GDM1 (cell line): ENCODE results near the gene KRTAP10-4.
"Not testable (repeated sequence)": the region's sequence is repeated elsewhere in the genome, so short reads cannot be mapped to it uniquely, and the experiment has no call there.

ENCODE experiments used
- DNase-seq: peaks from one replicate; lab custom pipeline; 2025; lab: John Stamatoyannopoulos, UW

KRTAP10-4 gene

DNA sequence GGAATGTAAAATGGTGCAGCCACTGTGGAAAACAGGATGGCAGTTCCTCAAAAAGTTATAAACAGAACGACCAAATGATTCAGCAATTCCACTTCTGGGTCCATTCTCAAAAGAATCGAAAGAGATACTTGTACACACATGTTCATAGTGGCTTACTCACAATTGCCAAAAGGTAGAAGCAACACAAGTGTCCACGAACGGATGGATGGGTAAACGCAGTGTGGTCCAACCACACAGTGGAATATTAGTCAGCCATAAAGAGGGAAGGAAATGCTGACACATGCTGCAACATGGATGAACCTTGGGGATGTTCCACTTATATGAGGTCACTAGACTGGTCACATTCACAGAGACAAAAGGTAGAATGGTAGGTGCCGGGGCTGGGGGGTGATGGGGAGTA, 38.8 kb upstream of the KRTAP10-4 start:
- DNase-seq: no peak

DNA sequence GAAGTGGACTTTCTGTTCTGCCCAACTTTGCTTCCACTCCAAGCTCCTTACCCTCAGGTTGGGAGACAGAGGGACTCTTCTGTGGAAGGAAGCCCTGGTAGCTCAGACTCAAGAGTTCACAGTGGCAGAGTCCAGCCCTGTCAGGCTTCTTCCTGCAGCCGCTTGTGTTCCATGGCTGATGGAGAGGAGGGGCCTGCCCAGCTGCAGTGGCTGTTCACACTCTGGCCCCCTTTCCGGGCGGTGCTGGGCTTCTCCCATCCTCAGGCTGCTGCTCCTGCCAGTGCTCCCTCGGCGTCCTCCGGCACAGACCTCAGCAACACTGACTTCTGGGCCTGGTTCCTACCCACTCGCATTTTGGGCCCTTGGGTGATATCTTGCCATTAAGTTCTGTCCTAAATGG, 37.6 kb upstream of the KRTAP10-4 start:
- no peak for DNase-seq

DNA sequence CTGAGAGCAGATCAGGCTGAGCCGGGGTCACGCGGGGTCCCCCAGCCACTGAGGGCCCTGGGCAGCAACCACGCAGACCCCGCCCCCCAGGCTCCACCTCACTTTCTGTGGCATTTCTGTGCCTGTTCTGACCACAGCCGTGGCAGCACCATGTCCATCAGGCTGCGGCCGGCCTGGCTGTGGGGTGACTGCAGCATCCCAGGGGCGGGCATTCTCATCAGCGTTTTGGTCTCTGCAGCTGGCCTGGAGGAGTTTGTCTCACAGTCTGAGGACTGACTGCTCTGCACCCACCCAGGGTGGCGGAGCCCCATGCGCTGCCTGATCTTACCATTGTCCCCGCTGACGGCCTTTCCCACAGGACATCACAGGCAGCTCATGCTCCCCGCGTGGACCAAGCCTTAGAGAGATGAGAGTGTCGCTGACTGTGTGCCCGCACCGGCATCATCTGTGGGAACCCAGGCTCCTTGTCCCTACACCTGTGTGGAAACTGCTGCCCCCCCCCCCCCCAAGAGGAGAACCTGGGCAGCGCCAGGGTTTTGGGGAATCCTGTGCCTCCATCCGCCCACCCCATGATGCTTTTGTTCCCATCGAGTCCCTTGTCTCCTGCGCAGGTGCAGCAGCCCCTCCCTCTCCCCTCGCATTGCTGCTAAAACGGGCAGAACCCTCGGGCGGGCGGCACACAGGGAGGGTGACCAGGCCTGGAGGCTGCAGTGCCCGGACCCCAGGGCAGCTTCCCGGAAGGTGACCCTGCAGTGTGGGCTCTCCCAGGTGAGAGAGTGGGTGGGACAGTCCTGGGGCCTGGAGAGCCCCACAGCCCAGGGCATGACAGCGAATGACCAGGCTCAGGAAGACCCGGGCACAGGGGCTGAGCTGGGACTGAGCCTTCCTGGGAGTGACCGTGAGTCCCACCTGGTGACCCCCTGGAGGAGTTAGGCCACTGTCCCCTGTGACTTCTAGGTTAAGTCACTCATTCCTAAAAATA, 35.3 kb upstream of the KRTAP10-4 start:
- DNase-seq: no peak

DNA sequence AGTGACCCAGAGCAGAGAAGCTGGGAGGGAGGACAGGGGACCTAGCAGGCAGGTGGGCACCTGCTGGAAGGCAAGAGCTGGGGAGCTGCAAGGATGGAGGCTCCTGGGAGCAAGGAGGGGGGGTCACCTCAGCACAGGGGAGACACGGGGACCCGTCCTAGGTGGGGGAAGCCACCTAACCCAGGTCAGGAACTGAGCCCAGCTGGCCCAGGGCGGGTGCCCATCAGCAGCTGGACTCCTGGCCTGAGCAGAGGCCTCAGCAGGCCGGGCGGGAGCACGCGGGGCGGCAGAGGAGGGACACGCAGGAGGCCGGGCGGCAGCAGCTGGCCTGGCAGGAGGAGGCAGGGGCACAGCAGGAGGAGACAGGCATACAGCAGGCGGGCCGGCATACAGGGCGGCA, 34.5 kb upstream of the KRTAP10-4 start:
- DNase-seq: no peak

DNA sequence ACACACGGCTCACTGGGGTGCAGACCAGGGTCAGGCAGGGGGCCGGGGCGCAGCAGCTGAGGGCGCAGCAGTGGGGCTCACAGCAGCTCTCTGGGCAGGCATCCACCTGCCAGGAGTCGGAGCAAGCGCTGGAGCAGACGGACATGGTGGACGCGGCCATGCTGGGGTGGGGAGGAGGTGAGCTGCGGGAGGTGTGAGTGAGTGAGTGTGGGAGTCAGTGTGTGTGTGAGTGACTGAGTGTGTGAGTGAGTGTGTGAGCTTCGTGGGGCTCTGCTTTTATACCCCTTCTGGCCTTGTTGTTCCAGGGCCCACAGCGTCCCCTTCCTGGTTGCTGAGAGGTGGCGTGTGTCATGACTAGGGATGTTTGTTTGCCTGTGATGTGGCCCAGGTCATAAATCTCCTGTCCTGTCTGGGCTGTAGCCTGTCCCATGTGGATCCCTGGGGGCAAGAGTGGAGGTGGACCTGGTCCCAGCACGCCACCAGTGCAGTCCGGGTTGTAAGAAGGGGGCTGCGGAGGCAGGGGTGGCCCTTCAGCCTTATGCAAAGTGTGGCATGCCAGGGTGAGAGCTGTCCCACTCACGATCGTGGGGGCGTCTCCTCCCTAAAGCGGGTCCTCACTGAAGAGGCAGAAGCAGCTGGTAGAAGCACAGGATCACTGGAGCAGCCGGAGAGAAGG, 33.4 kb upstream of the KRTAP10-4 start, which contains the start of gene KRTAP10-1:
Gene KRTAP10-1, minus strand, starts transcription at position 205 of the 676 bp plus-strand sequence. Its CDS starts 45 bp downstream, at position 160.
- DNase-seq: no peak

DNA sequence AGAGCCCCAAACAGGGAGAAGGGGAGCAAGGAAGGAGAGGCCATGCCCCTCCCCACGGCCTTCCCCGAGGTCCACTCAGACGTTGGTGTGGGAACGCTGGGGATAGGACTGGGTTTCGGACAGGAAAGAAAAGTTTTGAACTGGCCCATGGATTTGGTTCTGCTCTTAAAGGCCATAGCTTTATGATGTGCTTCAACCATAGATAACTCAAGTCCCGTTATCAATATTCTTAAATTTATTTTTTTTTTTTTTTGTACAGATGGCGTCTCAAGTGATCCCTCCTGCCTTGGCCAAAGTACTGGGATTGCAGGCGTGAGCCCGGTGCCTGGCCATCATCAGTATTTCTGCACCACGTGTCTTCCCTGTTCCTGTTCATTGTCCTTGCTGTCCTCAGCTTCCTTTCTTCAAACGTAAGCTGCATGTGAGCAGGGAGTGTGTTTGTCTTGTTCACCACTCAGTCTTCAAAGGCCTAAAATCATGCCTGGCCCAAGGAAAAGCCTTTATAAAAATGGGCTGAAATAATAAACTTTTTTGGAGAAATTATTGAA, 32.7 kb upstream of the KRTAP10-4 start:
- no peak for DNase-seq

DNA sequence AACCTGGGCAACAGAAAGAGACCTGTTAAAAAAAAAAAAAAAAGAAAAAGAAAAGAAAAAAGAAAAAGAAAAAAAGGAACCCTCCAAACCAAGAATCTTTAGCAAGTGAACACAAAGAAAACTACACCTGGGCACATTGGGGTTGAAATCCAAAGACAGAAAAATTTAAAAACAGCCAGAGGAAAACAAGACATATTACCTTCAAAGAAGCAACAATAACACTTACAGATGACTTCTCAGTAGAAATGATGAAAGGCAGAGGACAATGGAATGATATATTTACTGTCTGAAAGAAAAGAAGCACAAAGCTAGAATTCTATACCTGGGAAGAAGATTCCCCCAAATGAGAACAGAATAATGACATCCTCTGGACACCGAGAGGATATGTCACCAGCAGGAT, 30.8 kb upstream of the KRTAP10-4 start:
- no peak for DNase-seq

DNA sequence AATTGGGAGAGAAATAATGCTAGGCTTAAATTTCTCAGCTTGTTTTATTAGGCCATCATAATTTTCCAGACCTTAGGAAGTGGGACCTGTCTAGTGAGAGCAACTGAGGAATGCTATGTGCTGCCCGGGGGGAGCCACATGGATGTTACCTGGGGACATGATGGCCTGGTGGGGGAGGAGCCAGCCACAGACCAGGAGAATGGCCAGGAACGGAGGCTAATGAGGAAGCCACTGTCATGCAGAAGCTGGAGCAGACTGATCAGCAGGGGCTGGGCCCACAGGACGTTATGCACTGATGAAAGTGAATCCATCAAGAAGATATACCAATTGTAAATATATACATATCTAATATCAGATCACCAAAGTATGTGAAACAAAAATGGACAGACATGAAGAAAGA, 29.0 kb upstream of the KRTAP10-4 start:
- no peak for DNase-seq

DNA sequence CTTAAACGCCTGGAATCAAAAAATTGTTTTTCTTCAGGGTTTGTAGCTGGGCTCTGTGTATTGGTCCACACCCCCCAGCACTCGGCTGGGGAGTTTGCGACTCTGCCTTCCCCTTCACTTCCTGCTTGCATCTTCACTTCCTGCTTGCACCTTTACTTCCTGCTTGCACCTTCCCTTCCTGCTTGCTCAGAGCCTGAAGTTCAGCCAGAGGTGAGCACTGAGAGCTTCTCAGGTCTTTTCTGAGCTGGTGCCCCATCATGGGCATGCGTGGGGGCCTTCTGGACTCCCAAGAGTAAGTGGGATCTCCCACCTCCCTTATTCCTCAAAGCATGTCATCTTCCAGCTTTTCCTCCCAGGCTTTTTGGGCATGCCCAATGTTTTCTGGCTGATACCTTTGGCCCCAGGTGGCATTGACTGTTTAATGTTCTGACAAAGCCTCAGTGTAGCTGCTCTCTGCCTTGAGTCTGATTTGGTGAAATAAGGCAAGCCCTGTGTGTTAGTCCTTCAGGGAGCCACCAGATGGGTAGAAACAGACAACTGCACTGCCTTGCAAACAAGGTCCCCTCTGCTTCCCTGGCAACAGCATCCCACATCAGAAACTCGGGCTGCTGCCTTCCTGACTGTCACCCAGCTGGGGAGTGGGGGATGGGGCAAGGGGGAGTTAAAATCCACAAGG, 25.7 kb upstream of the KRTAP10-4 start:
- DNase-seq: no peak

DNA sequence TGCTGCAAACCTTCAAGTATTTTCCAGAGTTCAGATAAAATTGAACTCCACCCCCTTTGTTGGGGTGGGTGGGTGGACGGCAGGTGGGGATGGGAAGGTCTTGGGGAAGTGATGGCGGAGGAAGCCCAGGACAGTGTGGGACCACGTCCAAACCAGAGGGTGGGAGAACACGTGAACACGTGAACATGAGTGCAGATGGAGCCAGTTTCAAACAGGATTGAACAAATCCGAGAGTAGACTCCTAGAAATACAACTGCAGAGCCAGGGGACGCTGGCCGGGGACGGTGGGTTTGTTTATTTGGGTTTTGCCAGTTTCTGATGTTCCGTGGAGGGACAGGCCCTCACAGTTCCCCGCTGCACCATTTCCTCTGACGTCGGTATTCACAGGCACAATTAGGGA, 25.1 kb upstream of the KRTAP10-4 start:
- no peak for DNase-seq

DNA sequence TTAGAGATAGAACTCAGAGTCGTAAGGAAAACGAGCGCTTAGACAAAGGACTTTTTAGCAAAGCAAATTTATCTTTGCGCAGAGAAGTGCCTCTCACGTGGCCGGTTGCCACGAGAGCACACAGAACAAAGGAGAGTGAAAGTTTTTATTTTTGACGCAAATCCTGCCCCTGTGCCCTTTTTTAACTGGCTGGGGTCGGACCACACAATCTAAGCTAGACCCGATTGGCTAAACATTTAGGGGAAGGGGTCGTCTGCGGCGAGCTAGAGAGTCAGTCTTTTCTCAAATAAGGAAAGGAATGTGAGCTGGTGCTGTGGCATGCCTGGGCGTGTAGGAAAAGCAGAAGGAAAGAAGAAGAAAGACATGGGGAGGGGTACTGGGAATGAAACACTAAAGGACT, 24.6 kb upstream of the KRTAP10-4 start:
- DNase-seq: no peak

DNA sequence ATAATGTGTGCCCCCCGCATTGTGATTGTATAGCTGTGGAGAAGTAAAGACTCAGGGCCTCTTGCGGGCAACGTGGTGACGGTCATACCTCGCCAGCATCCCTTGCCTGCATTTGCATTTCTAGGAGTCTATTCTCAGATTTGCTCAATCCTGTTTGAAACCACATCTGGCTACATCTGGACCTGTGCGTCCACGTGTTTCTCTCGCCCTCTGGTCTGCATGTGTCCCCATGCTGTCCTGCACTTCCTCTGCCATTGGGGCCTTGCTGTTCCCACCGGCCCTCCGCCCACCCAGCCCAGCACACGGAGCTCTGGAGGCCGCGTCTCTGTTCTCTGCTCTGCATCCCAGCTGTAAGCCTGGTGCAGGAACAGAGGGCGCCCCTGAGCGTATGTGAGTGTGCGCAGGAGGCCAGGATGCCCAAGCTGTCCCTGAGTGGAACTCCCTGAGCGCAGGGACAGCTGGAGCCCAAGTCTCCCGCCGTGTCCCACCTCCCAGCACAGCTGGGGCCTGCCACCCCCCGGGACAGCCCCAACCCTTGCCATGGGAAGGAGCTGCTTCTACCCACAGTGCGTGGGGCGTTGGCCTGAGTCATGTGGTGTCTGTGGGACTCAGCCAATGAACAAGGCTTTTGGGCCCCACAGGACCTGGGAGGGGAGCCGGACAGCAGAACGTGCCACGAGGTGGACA, 23.9 kb upstream of the KRTAP10-4 start:
- DNase-seq: no peak

DNA sequence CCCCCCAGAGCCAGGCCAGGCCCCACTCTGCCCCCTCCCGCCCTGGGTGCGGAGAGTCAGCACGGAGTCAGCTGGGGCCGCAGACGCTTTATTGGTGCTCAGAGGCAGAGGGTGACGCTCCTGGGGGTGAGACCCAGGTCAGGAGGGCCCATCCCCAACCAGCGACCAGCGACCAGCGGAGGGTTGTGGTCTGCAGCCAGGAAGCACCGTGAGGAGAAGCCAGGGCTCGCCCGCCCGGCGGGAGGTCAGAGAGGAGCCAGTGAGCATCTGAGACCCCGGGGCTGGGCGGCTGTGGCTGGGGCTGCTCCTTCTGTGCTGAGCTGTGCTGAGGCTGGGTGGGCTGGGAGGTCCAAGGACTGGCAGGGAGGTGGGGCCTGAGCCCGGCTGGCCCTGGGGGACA, 23.2 kb upstream of the KRTAP10-4 start:
- not testable (repeated sequence) for DNase-seq

DNA sequence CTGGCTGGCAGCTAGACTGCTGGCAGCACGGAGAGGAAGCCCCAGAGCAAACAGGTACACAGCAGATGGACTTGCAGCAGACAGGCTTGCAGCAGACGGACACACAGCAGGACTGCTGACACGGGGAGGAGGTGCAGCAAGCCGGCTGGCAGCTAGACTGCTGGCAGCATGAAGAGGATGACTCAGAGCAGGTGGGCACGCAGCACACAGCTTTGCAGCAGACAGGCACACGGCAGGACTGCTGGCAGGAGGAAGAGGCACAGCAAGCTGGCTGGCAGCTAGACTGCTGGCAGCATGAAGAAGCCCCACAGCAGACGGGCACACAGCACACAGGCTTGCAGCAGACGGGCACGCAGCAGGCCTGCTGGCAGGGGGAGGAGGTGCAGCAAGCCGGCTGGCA, 22.7 kb upstream of the KRTAP10-4 start:
- no peak for DNase-seq

DNA sequence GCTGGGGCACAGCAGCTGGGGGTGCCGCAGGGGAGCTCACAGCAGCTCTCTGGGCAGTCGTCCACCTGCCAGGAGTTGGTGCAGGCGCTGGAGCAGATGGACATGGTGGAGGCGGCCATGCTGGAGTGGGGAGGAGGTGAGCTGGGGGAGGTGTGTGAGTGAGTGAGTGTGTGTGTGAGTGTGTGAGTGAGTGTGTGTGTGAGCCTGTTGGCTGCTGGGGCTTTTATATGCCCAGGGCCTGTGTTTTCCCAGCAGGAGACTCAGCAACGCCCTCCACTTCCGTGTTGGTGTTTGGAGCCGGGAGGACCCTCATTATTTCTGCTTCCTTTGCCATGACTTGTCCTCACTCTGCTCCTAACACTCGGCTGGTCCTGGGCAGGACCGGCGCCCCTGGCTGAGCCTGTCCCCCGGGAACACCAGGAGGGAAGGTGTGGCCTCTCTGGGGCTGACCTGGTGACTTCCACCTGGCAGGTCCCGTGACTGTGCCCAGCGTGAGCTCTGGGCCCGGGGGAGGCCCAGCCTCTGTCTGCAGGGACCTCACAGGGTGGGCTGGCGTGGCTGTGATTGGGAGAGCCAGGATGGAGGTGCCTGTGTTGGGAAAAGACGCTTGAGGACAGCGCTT, 22.1 kb upstream of the KRTAP10-4 start, which contains the start of gene KRTAP10-2:
Gene KRTAP10-2, minus strand, starts transcription at position 166 of the 622 bp plus-strand sequence. Its CDS starts 47 bp downstream, at position 119.
- no peak for DNase-seq

DNA sequence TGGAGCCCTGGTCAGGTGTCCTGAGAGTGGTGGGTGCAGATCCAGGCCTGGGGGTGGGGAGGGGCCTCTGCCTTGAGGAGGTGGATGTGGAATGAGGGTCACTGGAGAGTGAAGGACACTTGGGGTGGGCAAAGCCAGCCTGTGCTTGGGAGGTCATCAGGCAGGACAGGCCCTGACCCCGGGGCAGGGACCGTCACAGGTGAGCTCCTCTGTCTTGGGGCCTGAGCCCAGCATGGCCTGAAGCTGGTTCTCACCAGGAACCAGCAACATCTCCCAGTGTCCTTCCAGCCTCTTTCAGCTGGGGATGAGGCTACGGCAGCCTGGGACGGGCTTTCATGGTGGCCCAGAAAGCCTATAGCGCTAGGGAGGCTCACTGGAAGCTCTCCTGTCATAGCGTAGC, 21.4 kb upstream of the KRTAP10-4 start:
- no peak for DNase-seq

DNA sequence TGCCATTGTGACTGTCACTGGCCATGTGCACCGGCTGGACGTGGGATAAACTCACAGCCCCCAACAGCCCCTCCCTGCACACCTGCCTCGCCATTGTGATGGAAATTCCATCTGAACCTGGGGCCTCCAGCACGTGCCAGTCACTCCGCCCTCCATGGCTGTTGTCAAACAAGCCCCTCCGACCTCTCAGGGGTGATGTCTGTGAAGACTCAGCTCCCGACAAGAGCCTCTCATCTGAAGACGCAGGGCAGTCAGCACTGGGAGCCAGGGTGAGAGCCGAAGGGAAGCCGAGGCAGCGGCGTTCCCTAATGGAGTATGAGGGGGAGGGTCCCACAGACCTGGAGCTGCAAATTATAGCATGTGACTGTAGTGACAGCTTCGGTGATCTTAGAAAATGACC, 20.8 kb upstream of the KRTAP10-4 start:
- DNase-seq: no peak

DNA sequence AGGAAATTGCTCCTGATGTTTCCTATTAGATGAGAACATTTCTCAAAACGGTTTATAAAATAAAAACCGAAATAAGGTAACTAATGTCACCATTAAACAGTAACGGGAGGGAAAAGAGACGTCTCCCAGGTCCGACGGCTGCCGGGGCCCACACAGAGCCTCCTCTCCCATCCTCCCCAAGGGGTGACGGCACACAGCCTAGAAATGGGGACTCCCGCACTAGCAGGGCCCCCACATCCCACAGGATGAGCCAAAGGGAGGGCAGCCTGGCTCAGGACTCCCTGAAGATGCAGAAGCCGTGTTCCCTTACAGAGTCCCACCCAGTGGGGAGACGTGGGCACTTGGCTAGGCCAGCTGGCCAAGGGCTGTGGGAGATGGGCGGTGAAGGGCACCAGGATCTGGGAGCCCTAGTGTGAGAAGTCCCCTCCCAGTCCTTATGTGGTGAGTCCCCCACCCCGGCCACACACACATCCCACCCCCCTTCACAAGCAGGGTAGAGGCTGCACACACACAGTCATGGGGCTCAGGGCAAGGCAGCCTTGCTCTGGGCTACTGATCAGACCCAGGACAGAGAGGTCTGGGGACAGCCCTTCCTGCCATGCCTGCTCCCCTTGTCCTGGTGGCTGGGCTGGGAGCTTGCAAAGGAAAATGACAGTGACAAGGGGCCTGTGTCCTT, 18.2 kb upstream of the KRTAP10-4 start:
- no peak for DNase-seq

DNA sequence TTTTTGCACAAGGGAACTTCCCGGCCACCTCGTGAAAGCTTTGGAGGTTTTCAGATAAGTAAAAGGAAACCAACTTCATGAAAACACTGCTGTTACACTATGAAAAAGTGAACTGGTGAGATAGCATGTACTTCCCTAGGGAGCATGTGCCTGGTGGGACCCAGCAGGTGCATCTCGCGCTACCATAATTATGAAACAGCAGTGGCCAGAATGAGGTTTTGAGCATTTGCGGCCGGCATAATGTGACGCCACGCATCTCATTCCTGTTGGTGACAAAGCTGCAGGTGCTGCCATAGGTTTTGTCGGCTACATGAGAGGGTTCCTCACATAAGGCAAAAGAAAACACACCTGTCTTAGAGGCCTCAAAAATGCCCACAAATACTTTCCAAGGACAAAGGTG, 16.6 kb upstream of the KRTAP10-4 start:
- no peak for DNase-seq

DNA sequence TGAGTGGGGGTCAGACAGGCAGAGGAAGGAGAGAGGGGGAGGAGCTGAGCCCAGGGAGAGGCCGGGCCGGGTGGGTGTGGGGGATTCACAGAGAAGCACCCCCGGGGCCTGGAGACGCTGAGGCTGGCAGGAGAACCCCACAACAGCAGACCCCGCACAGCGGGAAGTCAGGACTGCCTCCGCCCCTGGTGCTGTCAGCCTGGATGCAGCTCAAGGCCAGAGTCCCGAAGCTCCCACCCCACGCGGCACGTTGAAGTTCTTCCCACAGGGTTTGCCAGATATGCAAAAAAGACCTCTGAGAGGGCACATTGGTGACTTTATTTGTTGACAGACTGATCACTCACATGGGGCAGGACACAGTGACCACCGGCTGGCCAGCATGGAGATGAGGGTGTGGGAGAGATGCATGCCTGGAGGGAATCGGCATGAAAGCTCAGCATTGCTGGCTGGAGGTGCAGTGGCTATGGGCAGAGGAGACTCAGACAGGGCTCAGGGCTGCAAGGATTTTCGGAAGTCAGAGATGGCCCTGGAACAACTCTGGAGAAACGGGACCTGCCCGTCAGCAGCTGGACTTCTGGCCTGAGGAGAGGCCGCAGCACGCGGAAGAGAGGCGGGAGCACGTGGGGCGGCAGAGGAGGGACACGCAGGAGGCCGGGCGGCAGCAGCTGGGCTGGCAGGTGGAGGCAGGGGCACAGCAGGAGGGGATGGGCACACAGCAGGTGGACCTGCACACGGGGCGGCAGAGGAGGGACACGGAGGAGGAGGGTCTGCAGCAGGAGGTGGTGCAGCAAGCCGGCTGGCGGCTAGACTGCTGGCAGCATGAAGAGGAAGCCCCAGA, 15.8 kb upstream of the KRTAP10-4 start:
- no peak for DNase-seq
